Caco-2 (cell line): ENCODE data around the gene ZGLP1. TPM values are rescaled to one million over a fixed set of nuclear protein-coding genes. Genes with fewer than 3 reads are reported as not detected.

Source experiments
- BruUV-seq: library from RNA; stranded (reverse); fragments of 400-500 nt; replicated peaks from 2 replicates; lab custom pipeline; 2021; lab: Mats Ljungman, UMichigan
- CTCF ChIA-PET: fragments of 300-600 bp; sonication (Branson Sonifier 250); formaldehyde crosslinking; loops from one replicate; lab custom pipeline; 2022; ENCODE audit warnings: antibody characterized with exemption; lab: Charles Lee
- POLR2A ChIA-PET: fragments of 300-600 bp; sonication (Branson Sonifier 250); formaldehyde crosslinking; loops from one replicate; lab custom pipeline; 2022; ENCODE audit warnings: antibody characterized with exemption; lab: Charles Lee
- DNase-seq, 2 experiments: peaks; one replicate each; pipeline versions ENCODE4 v3.0.0 to v3.0.0-alpha.2; 2020 to 2022
- H3K27me3 ChIP-seq: replicated peaks from 2 replicates; pipeline ENCODE4 v1.6.0; 2011; ENCODE audit warnings: low read length; ENCODE audit not compliant: control insufficient read depth, insufficient read depth
- H3K36me3 ChIP-seq: 2 replicates; pipeline ENCODE4 v1.5.1; 2011; ENCODE audit warnings: low read length; ENCODE audit not compliant: control insufficient read depth, insufficient read depth
- H3K4me1 ChIP-seq: fragments of 250-450 bp; sonication (Bioruptor Pico); 2 replicates; pipeline ENCODE4 v1.5.1; 2020; ENCODE audit warnings: mild to moderate bottlenecking
- H3K4me3 ChIP-seq: 2 replicates; pipeline ENCODE4 v1.5.1; 2011; ENCODE audit warnings: low read depth, mild to moderate bottlenecking, control low read depth, low read length
- H3K9me3 ChIP-seq: fragments of 250-450 bp; sonication (Bioruptor Pico); 2 replicates; pipeline ENCODE4 v1.5.1; 2020; ENCODE audit warnings: mild to moderate bottlenecking, moderate library complexity
- H3K27ac Mint-ChIP-seq: one replicate; pipeline ENCODE4 v1.8.0; 2022; ENCODE audit warnings: mixed read lengths; ENCODE audit not compliant: unreplicated experiment
- H3K27me3 Mint-ChIP-seq: one replicate; pipeline ENCODE4 v1.8.0; 2022; ENCODE audit warnings: mixed read lengths; ENCODE audit not compliant: insufficient read depth, unreplicated experiment
- H3K36me3 Mint-ChIP-seq: one replicate; pipeline ENCODE4 v1.8.0; 2022; ENCODE audit warnings: mild to moderate bottlenecking, mixed read lengths; ENCODE audit not compliant: insufficient read depth, unreplicated experiment
- H3K4me1 Mint-ChIP-seq: one replicate; pipeline ENCODE4 v1.8.0; 2022; ENCODE audit warnings: low read depth, mixed read lengths; ENCODE audit not compliant: unreplicated experiment
- H3K4me3 Mint-ChIP-seq: one replicate; pipeline ENCODE4 v1.8.0; 2022; ENCODE audit warnings: mild to moderate bottlenecking, moderate library complexity, mixed read lengths; ENCODE audit not compliant: unreplicated experiment
- H3K9me3 Mint-ChIP-seq: one replicate; pipeline ENCODE4 v1.8.0; 2022; ENCODE audit warnings: mixed read lengths; ENCODE audit not compliant: unreplicated experiment
- CTCF ChIP-seq, 2 experiments: fragments of 200-600 bp in 1 of 2; IDR thresholded peaks; 1 replicate in 1 of 2; 2 replicates in 1 of 2; pipeline versions ENCODE4 v1.5.1 to v1.8.0; 2011 to 2022; ENCODE audit warnings: antibody characterized with exemption in 1 of 2, control low read depth in 1 of 2, inconsistent platforms in 1 of 2, low read depth in 1 of 2, low read length in 1 of 2, mild to moderate bottlenecking in 1 of 2, moderate library complexity in 1 of 2; ENCODE audit not compliant: insufficient read depth in 1 of 2, severe bottlenecking in 1 of 2, unreplicated experiment in 1 of 2
- intact Hi-C: fragments of 100-400 bp; cut with micrococcal nuclease; formaldehyde crosslinking; loops from one replicate; pipeline ENCODE4 v1.10.0; 2022; ENCODE audit not compliant: unreplicated experiment
- total RNA-seq: library from RNA; stranded (reverse); gene quantifications from 2 replicates; pipeline ENCODE4 v1.2.3, GENCODE V29; 2022

ZGLP1 gene
- total RNA-seq, 1 experiment from 2014 or later = 2.5 TPM

GRCh38 chr19:10258080-10258710 is 51.4 kb downstream of the ZGLP1 start:
- BruUV-seq = no TSS peak
- TF ChIP-seq CTCF (IDR thresholded peaks at IDR 0.05; ENCODE audit: insufficient read depth in 1 of 2, low read depth in 1 of 2, low read length in 1 of 2, severe bottlenecking in 1 of 2, unreplicated experiment in 1 of 2) = no peak
- no peaks in the 10 kb centered on the region for H3K27me3 ChIP-seq
- no peak for DNase-seq
- intact Hi-C loops = no loop called here
- no peak overlapping the region for H3K4me3 ChIP-seq
- no peak overlapping the region for H3K4me3 Mint-ChIP-seq
- H3K9me3 ChIP-seq = no peaks in the 10 kb centered on the region
- no peak overlapping the region for H3K27ac Mint-ChIP-seq
- peaks cover 2% of the 10 kb centered on the region; the same call in 1 of the 2 replicates for H3K36me3 ChIP-seq
- H3K36me3 Mint-ChIP-seq = peaks cover 38% of the 10 kb centered on the region
- POLR2A ChIA-PET = interaction anchor here (0.5 to 1.0 kb wide), 2 partner anchors 13 to 75 kb away, joined by 4 to 10 read pairs; partner anchors contain the start of gene ICAM1
- peaks cover 7% of the 10 kb centered on the region for H3K4me1 Mint-ChIP-seq
- H3K9me3 Mint-ChIP-seq = no peaks in the 10 kb centered on the region
- no peaks in the 10 kb centered on the region for H3K27me3 Mint-ChIP-seq
- peaks cover 27% of the 10 kb centered on the region for H3K4me1 ChIP-seq
- CTCF ChIA-PET = interaction anchor here (0.6 to 3.4 kb wide), 20 partner anchors 8 to 633 kb away, joined by 3 to 54 read pairs (median 6); partner anchors contain the start of genes FDX2, ICAM1, ICAM5 and RAVER1

GRCh38 chr19:10256970-10257615 is 52.5 kb downstream of the ZGLP1 start:
- no peaks in the 10 kb centered on the region for H3K9me3 ChIP-seq
- Mint-ChIP-seq H3K27ac (no peak overlapping the region), H3K4me1 (peaks cover 7% of the 10 kb centered on the region), H3K4me3 (no peak overlapping the region), H3K9me3 (no peaks in the 10 kb centered on the region), H3K27me3 (no peaks in the 10 kb centered on the region), H3K36me3 (peaks cover 48% of the 10 kb centered on the region)
- POLR2A ChIA-PET = no interaction called here
- H3K27me3 ChIP-seq = no peaks in the 10 kb centered on the region
- H3K4me3 ChIP-seq = no peak overlapping the region
- DNase-seq = no peak
- TF ChIP-seq CTCF (IDR thresholded peaks at IDR 0.05; ENCODE audit: insufficient read depth in 1 of 2, low read depth in 1 of 2, low read length in 1 of 2, severe bottlenecking in 1 of 2, unreplicated experiment in 1 of 2) = no peak
- no TSS peak for BruUV-seq
- intact Hi-C loops = no loop called here
- H3K4me1 ChIP-seq = peaks cover 27% of the 10 kb centered on the region
- CTCF ChIA-PET = interaction anchor here (0.6 to 1.1 kb wide), 2 partner anchors 14 to 222 kb away, joined by 3 read pairs; partner anchors contain the start of gene ICAM1
- H3K36me3 ChIP-seq = peaks cover 2% of the 10 kb centered on the region; the same call in 1 of the 2 replicates

- intact Hi-C loops = no loop called here
- peaks cover 53% of the 10 kb centered on the region for H3K36me3 Mint-ChIP-seq
- H3K27me3 Mint-ChIP-seq = no peaks in the 10 kb centered on the region
- H3K4me1 Mint-ChIP-seq = peaks cover 7% of the 10 kb centered on the region
- H3K27ac Mint-ChIP-seq = no peak overlapping the region
- CTCF ChIA-PET = interaction anchor here (1.1 kb wide), 1 partner anchor 14 kb away, joined by 3 read pairs; the partner anchor contains the start of gene ICAM1
- Histone ChIP-seq H3K36me3 (peaks cover 2% of the 10 kb centered on the region; the same call in 1 of the 2 replicates), H3K4me1 (peaks cover 24% of the 10 kb centered on the region), H3K4me3 (no peak overlapping the region), H3K27me3 (no peaks in the 10 kb centered on the region), H3K9me3 (no peaks in the 10 kb centered on the region)
- no TSS peak for BruUV-seq
- no peaks in the 10 kb centered on the region for H3K9me3 Mint-ChIP-seq
- TF ChIP-seq CTCF (IDR thresholded peaks at IDR 0.05; ENCODE audit: insufficient read depth in 1 of 2, low read depth in 1 of 2, low read length in 1 of 2, severe bottlenecking in 1 of 2, unreplicated experiment in 1 of 2) = no peak
- H3K4me3 Mint-ChIP-seq = no peak overlapping the region
- DNase-seq = no peak
- POLR2A ChIA-PET = no interaction called here
Measured at GRCh38 chr19:10256551-10256950, 53.1 kb downstream of the ZGLP1 start.
